Measurements from ENCODE around the gene CNN2.

GRCh38 chr19:1018932-1019615 lies 7.3 kb upstream of the CNN2 start:
- TF ChIP-seq GATA2 (IDR thresholded peaks at IDR 0.05; ENCODE audit: low read depth, low read length) (no peak), GATA3 (IDR thresholded peaks at IDR 0.05; ENCODE audit: low read depth, low read length) (no peak)
